Stimulated activated naive CD8-positive, alpha-beta T cell treated with anti-CD3 and anti-CD28 coated beads, Interleukin-15, amount 100 ng/mL, for 72 hours (primary cell): ENCODE measurements around the gene CASQ2.
"Not testable (repeated sequence)": the region's sequence is repeated elsewhere in the genome, so short reads cannot be mapped to it uniquely, and the experiment has no call there.

ENCODE experiments used
- ATAC-seq: fragments of 150-1000 bp; cut with Tn5 transposase; 2 replicates; pipeline ENCODE4 v1.10.0; 2021; ENCODE audit warnings: mild to moderate bottlenecking, moderate library complexity
- DNase-seq, 2 donors: peaks; one replicate each; pipeline ENCODE4 v3.0.0; 2021 to 2022
- H3K27ac Mint-ChIP-seq, 2 donors: one replicate each; pipeline ENCODE4 v1.8.0; 2022; ENCODE audit warnings: mild to moderate bottlenecking in 2 of 2, mixed read lengths in 2 of 2, moderate library complexity in 2 of 2
- H3K27me3 Mint-ChIP-seq: one replicate; pipeline ENCODE4 v1.8.0; 2022; ENCODE audit warnings: mixed read lengths
- H3K4me1 Mint-ChIP-seq: one replicate; pipeline ENCODE4 v1.8.0; 2022; ENCODE audit warnings: mild to moderate bottlenecking, mixed read lengths
- H3K4me3 Mint-ChIP-seq, 2 donors: one replicate each; pipeline ENCODE4 v1.8.0; 2022; ENCODE audit warnings: mild to moderate bottlenecking in 2 of 2, mixed read lengths in 2 of 2, moderate library complexity in 1 of 2
- H3K9me3 Mint-ChIP-seq, 2 donors: one replicate each; pipeline ENCODE4 v1.8.0; 2022; ENCODE audit warnings: mixed read lengths in 2 of 2

CASQ2 gene

GRCh38 chr1:115791816-115792215 is 23.3 kb upstream of the CASQ2 start:
- Mint-ChIP-seq H3K27me3 (peaks cover 35% of the 10 kb centered on the region), H3K27ac (no peak overlapping the region), H3K4me1 (no peaks in the 10 kb centered on the region), H3K9me3 (no peaks in the 10 kb centered on the region), H3K4me3 (no peak overlapping the region)
- DNase-seq: no peak
- no peak for ATAC-seq

DNA sequence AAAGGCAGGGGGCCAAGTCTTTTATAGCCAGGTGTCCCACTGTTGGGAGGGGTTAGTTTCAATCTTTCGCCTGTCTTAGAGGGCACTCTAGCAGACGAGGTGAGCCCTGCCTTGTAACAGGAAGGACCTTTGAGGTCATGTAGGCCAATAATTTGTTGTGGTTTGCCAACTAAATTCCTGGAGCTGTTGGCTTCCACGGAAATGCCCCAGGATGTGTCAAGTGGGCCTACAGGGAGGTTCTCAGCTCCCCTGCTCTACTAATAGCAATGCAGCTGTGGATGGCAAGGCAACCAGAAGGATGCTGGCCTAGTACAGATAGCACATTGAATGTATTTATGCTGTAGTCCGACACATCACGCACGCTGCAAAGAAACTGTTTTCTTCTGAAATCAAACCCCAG is 22.3 kb upstream of the CASQ2 start:
- Mint-ChIP-seq H3K27me3 (peaks cover 35% of the 10 kb centered on the region), H3K9me3 (no peaks in the 10 kb centered on the region), H3K27ac (no peak overlapping the region), H3K4me3 (no peak overlapping the region), H3K4me1 (no peaks in the 10 kb centered on the region)
- no peak for DNase-seq
- no peak for ATAC-seq

DNA sequence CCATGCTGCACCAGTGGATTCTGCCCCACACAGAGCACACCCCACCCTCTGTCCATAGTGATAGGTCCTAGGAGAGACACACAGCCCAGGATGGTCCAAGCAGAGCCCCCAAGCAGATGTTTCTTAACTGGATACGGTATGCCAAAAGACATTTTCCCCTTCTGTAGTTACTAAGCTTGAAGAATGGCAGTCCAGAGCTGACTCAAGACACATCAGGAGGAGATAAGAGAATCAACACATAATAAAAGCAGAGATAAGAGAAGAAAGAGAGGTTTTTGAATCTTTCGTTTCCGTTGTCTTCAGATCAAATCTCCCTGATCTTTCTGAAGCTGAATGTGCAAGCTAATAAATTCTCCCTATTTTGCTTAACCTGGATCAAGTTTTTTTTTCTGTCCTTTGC is 21.8 kb upstream of the CASQ2 start:
- Mint-ChIP-seq H3K27me3 (peaks cover 33% of the 10 kb centered on the region), H3K9me3 (no peaks in the 10 kb centered on the region), H3K27ac (no peak overlapping the region), H3K4me1 (no peaks in the 10 kb centered on the region), H3K4me3 (no peak overlapping the region)
- ATAC-seq (no peak), DNase-seq (no peak)

DNA sequence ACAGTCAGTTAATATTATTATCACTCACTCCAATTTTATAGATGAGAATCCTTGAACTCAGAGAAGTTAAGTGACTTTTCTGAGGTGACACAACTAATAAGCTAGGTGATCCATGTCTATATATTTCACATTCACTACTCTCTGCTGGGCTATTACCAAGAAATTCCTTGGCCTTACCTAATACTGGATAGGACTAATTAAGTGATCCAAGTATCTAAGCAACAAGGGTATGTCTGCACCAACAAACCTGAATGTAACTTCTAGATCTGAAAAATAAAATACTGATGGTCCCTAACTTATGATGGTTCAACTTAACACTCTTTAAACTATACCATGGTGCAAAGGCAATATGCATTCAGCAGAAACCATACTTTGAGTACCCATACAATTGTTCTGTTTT is 14.8 kb upstream of the CASQ2 start:
- Mint-ChIP-seq H3K9me3 (peaks cover 0 to 6% of the 10 kb centered on the region in 2 donors), H3K27me3 (peaks cover 37% of the 10 kb centered on the region)
- no peak for DNase-seq

GRCh38 chr1:115782571-115783281 is 14.2 kb upstream of the CASQ2 start:
- Mint-ChIP-seq H3K4me1 (no peaks in the 10 kb centered on the region), H3K27me3 (peaks cover 40% of the 10 kb centered on the region), H3K4me3 (no peak overlapping the region), H3K27ac (no peak overlapping the region), H3K9me3 (peaks cover 0 to 6% of the 10 kb centered on the region in 2 donors)
- ATAC-seq: no peak
- no peak for DNase-seq

More for the DNA sequence above, 14.8 kb upstream of the CASQ2 start:
- no peak overlapping the region for H3K4me3 Mint-ChIP-seq
- H3K4me1 Mint-ChIP-seq: no peaks in the 10 kb centered on the region
- H3K27ac Mint-ChIP-seq: no peak overlapping the region
- ATAC-seq: no peak

DNA sequence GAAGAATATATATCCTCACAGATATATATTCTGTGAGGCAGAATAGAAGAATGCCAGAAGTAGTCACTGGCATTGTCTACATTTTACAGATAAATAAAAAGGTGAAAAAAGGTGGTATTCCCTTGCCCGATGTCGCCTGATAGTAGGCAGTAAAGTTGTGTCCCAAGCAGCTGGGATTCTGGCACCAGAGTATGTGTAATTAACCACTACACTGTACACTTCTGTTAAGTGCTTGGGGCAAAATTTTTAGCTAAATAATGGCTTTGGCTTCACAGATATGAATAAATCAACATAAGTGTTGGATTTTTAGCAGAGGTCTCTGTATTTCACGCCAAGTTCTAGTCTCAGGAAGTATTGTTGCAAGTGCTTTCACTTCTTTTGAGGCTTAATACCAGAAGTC is 13.3 kb upstream of the CASQ2 start:
- H3K27me3 Mint-ChIP-seq: peaks cover 45% of the 10 kb centered on the region
- no peaks in the 10 kb centered on the region for H3K4me1 Mint-ChIP-seq
- H3K4me3 Mint-ChIP-seq: no peak overlapping the region
- no peak overlapping the region for H3K27ac Mint-ChIP-seq
- peaks cover 0 to 6% of the 10 kb centered on the region in 2 donors for H3K9me3 Mint-ChIP-seq
- DNase-seq (no peak), ATAC-seq (no peak)

DNA sequence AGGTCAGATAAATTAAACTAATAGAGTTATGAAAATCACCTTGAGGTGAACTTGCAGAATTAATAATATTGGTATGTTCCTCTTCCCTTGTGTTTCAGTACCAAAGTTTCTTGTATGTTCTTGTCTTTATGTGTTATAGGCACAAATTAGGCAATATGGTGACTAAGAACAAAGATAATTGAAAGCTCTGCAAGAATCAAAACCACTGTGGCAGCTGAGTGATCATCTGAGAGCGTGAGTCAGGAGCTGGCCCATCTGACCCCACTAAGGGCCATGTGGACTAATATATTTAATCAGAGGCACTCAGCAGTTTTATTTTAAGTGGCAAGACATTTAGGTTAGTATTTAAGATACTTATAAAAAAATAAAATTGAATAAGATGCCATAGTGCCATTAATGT is 12.8 kb upstream of the CASQ2 start:
- Mint-ChIP-seq H3K27ac (no peak overlapping the region), H3K4me1 (no peaks in the 10 kb centered on the region), H3K27me3 (peaks cover 45% of the 10 kb centered on the region), H3K9me3 (peaks cover 0 to 6% of the 10 kb centered on the region in 2 donors), H3K4me3 (no peak overlapping the region)
- no peak for ATAC-seq
- DNase-seq: no peak

DNA sequence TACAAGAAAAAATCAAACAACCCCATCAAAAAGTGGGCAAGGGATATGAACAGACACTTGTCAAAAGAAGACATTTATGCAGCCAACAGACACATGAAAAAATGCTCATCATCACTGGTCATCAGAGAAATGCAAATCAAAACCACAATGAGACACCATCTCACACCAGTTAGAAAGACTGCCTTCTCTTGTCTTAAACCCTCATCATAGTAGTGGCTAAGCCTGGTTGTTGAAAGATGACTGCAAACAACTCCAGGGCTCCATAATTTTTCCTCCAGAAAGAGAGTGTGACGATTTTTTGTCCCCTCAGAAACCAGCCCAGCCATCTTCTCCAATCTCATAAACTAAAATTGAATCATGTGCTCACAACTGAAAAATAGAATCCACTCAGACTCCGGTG is 12.1 kb upstream of the CASQ2 start:
- H3K4me1 Mint-ChIP-seq, H3K9me3 Mint-ChIP-seq, H3K4me3 Mint-ChIP-seq, H3K27ac Mint-ChIP-seq, DNase-seq, ATAC-seq: not testable (repeated sequence)
- peaks cover 45% of the 10 kb centered on the region for H3K27me3 Mint-ChIP-seq

- peaks cover 45% of the 10 kb centered on the region for H3K27me3 Mint-ChIP-seq
- not testable (repeated sequence) for DNase-seq, ATAC-seq, H3K9me3 Mint-ChIP-seq, H3K4me1 Mint-ChIP-seq, H3K27ac Mint-ChIP-seq, H3K4me3 Mint-ChIP-seq
Observed at GRCh38 chr1:115779075-115779474, 10.6 kb upstream of the CASQ2 start.

- DNase-seq: peak; percentile 26 to 28
- Mint-ChIP-seq H3K27me3 (peaks cover 34% of the 10 kb centered on the region), H3K4me3 (no peak overlapping the region), H3K4me1 (no peaks in the 10 kb centered on the region), H3K27ac (no peak overlapping the region), H3K9me3 (no peaks in the 10 kb centered on the region)
- ATAC-seq: peak; percentile 56
Observed at GRCh38 chr1:115771847-115772457, 3.4 kb upstream of the CASQ2 start.

- H3K4me3 Mint-ChIP-seq: no peak overlapping the region
- H3K27me3 Mint-ChIP-seq: peaks cover 34% of the 10 kb centered on the region
- no peaks in the 10 kb centered on the region for H3K9me3 Mint-ChIP-seq
- no peak overlapping the region for H3K27ac Mint-ChIP-seq
- no peaks in the 10 kb centered on the region for H3K4me1 Mint-ChIP-seq
- no peak for ATAC-seq
- DNase-seq: no peak
Observed at GRCh38 chr1:115771094-115771846, 2.8 kb upstream of the CASQ2 start.

DNA sequence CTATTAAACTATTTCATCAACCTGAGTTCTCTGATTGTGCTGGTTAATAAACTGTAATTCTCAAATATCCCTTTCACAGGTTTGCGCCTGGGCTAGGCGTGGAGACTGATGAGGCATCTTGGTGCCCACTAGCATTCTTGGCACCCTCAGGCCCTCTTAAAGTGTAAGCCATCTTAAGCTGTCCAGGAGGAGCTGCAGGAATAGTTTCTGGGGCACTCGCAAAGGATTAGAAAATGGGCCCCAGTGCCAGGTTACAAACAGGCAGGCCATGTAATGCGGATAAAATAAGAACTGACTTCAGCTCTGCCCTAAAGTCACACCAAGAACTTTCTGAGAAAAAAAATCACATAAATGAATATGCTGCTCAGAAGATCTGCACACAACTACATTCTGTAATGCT is 1.1 kb downstream of the CASQ2 start:
- no peak overlapping the region for H3K27ac Mint-ChIP-seq
- no peak for ATAC-seq

DNA sequence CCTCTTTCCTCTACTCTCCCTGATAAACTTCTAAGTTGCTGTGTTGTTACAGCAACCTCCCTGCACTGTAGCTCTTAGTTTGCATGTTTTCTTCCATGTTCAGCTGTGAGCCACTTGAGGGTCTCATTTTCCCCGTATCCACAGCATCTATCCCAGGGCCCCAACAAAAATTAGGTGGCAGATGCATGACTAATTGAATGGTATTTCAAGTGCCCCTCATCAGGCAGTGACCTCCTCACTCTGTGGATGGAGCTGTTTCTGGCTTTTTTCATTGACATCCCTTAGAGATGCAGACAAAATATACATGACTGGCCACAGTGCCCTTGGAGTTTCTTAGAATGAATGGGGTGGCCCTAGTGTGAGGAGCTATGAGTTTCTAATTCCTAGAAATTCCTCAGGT is 3.4 kb downstream of the CASQ2 start:
- Mint-ChIP-seq H3K4me1 (no peaks in the 10 kb centered on the region), H3K9me3 (peaks cover 0 to under 1% of the 10 kb centered on the region in 2 donors), H3K4me3 (no peak overlapping the region), H3K27ac (no peak overlapping the region), H3K27me3 (peaks cover 29% of the 10 kb centered on the region)
- DNase-seq: no peak
- no peak for ATAC-seq

More for the DNA sequence above, 1.1 kb downstream of the CASQ2 start:
- Mint-ChIP-seq H3K4me3 (no peak overlapping the region), H3K9me3 (no peaks in the 10 kb centered on the region), H3K4me1 (no peaks in the 10 kb centered on the region), H3K27me3 (peaks cover 35% of the 10 kb centered on the region)
- no peak for DNase-seq

DNA sequence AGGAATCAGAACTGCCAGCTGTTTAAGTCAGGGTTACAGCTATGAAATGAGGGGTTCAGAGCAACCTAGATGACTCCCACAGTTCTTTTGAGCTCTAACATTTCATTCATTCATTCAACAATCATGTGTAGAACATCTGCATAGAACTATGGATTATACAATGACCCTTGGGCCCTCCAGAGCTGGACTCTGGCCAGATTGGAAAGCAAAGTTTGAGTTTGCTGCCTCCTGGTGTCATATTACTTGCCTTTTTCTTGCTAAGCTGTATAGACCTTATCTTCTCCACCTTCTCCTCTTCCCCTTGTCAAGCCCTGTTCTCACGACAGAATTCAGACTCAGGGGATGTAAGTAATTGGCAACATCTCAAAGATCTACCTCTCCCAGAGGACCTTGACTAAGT is 4.0 kb downstream of the CASQ2 start:
- Mint-ChIP-seq H3K4me3 (no peak overlapping the region), H3K27ac (no peak overlapping the region), H3K9me3 (peaks cover 5 to 6% of the 10 kb centered on the region in 2 donors), H3K4me1 (no peaks in the 10 kb centered on the region), H3K27me3 (peaks cover 23% of the 10 kb centered on the region)
- ATAC-seq: no peak
- DNase-seq: no peak

GRCh38 chr1:115762779-115763178 is 5.7 kb downstream of the CASQ2 start:
- Mint-ChIP-seq H3K4me3 (no peak overlapping the region), H3K9me3 (peaks cover 15 to 18% of the 10 kb centered on the region in 2 donors), H3K27ac (no peak overlapping the region), H3K27me3 (peaks cover 13% of the 10 kb centered on the region), H3K4me1 (no peaks in the 10 kb centered on the region)
- DNase-seq (no peak), ATAC-seq (no peak)
